ENCODE results near the gene KIF7.

Gene KIF7

DNA sequence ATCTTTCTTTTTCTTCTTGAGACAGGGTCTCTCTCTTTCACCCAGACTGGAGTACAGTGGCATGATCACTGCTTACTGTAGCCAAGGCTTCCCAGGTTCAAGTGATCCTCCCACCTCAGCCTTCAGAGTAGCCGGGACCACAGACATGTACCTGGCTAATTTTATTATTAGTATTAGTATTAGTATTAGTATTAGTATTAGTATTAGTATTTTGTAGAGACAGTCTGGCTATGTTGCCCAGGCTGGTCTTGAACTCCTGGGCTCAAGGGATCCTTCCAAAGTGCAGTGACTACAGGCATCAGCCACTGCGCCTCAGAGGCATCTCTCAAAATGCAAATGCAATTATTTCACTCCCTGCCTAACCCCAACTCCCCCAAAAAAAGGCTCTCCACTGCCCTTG is 1.7 kb downstream of the KIF7 start:
- H3K4me2 ChIP-seq (ENCODE audit: low read length), result no peak overlapping the region
- no peaks in the 10 kb centered on the region for H3K27me3 ChIP-seq (ENCODE audit: control insufficient read depth, insufficient read depth, low read length)
- H3K9me3 ChIP-seq (replicated peaks; ENCODE audit: low read length), result no peaks in the 10 kb centered on the region
- H3K4me3 ChIP-seq (ENCODE audit: low read length), result no peak overlapping the region
- H3K4me1 ChIP-seq (ENCODE audit: control insufficient read depth, insufficient read depth, low read length), result peaks cover 22% of the 10 kb centered on the region
- H3K36me3 ChIP-seq (ENCODE audit: insufficient read depth, low read length), result peaks cover 14% of the 10 kb centered on the region
- no peak overlapping the region for H3K9ac ChIP-seq (ENCODE audit: low read depth, low read length)

DNA sequence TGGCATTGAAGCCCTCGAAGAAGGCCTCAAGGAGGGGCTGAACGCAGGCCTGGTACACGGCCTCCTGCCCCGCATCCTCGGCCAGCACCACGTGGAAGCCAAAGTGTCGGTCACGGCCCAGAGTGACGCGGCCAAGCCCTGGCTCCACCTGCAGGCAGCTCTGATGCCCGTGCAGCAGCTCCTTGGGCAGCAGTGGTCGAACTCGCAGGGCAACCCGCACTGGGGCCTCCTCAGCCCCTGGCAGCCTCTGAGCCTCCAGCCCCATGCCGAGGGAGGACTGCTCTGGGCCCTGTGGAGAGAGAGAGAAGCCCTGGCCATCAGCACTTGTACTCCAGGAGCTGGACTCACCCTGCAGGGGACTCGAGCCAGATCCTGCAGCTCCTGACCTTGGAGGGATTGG is 2.6 kb downstream of the KIF7 start:
- Histone ChIP-seq H3K27me3 (ENCODE audit: control insufficient read depth, insufficient read depth, low read length) (no peaks in the 10 kb centered on the region), H3K36me3 (ENCODE audit: insufficient read depth, low read length) (peaks cover 17% of the 10 kb centered on the region), H3K4me1 (ENCODE audit: control insufficient read depth, insufficient read depth, low read length) (peaks cover 22% of the 10 kb centered on the region), H3K9ac (ENCODE audit: low read depth, low read length) (no peak overlapping the region), H3K4me2 (ENCODE audit: low read length) (no peak overlapping the region), H3K9me3 (replicated peaks; ENCODE audit: low read length) (no peaks in the 10 kb centered on the region), H3K4me3 (ENCODE audit: low read length) (no peak overlapping the region)

DNA sequence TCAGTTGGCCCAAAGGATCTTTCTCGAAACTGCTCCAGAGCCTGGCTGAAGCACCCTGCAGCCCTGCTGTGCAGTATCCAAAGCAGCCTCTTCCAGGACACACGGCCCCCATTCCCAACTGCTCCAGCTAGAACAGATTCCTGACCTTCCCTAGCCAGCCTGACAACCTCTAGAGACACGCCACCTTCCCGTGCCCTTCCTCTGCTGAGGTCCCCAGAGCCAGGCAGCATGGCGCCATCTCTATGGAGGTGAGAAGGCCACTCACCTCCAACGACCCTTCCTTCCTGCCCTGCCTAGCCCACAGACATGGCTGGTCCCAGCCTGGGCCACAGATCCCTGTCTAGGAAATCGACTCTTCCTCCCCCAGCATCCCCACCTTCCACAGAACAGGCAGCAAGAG is 3.1 kb downstream of the KIF7 start:
- Histone ChIP-seq H3K27me3 (ENCODE audit: control insufficient read depth, insufficient read depth, low read length) (no peaks in the 10 kb centered on the region), H3K9me3 (replicated peaks; ENCODE audit: low read length) (no peaks in the 10 kb centered on the region), H3K4me1 (ENCODE audit: control insufficient read depth, insufficient read depth, low read length) (peaks cover 22% of the 10 kb centered on the region), H3K4me3 (ENCODE audit: low read length) (no peak overlapping the region), H3K4me2 (ENCODE audit: low read length) (no peak overlapping the region), H3K9ac (ENCODE audit: low read depth, low read length) (no peak overlapping the region), H3K36me3 (ENCODE audit: insufficient read depth, low read length) (peaks cover 17% of the 10 kb centered on the region)

DNA sequence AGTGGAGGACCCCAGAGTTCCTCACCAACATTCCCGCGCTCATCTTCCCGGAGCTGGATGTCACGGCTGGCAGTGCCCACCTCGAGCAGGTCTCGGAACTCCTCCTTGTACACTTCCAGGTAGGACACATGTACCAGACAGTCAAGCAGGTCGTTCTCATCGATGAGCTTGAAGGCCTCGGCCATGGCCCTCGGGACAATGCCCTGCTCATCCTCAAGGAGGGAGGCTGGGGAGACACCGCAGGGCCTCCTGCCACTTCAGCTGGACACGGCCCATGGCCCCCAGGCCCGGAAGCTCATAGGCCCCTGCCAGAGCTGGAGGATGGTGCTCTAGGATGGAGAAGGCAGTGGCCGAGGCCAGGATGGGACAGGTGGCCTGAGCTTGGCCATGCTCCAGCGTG is 5.6 kb downstream of the KIF7 start:
- no peaks in the 10 kb centered on the region for H3K27me3 ChIP-seq (ENCODE audit: control insufficient read depth, insufficient read depth, low read length)
- H3K9me3 ChIP-seq (replicated peaks; ENCODE audit: low read length), result no peaks in the 10 kb centered on the region
- H3K4me2 ChIP-seq (ENCODE audit: low read length), result no peak overlapping the region
- no peak overlapping the region for H3K9ac ChIP-seq (ENCODE audit: low read depth, low read length)
- peaks cover 29% of the 10 kb centered on the region for H3K36me3 ChIP-seq (ENCODE audit: insufficient read depth, low read length)
- H3K4me3 ChIP-seq (ENCODE audit: low read length), result no peak overlapping the region
- H3K4me1 ChIP-seq (ENCODE audit: control insufficient read depth, insufficient read depth, low read length), result peaks cover 9% of the 10 kb centered on the region

DNA sequence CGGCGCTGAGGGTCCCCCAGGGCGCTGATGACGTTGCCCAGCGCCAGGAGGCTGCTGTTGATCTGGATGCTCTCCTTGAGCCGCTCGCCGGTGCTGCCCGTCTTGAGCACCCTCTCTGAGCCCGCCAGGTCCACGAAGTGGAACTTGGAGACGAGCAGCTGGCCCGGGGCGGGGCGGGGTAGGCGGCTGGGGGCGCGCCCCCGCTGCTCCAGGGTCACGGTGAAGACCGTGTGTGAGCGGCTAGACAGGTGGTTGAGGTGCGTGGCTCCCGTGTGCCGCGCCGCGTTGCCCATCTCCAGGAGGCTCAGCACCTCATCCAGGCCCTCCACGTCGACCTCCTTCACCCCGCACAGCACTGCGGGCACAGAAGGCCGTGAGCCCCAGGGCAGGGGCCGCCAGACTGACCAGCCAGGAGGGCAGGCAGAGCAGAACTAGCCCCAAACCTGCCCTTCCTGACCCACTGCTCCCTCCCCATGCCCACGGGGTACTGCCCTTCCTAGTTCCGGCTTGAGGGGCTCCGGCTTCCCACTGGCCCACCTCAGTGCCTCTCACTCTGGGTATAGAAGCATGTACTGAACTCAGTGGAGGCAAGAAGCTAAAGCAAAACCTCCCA is 6.1 kb downstream of the KIF7 start:
- Histone ChIP-seq H3K4me1 (ENCODE audit: control insufficient read depth, insufficient read depth, low read length) (peaks cover 5% of the 10 kb centered on the region), H3K9ac (ENCODE audit: low read depth, low read length) (no peak overlapping the region), H3K36me3 (ENCODE audit: insufficient read depth, low read length) (peaks cover 31% of the 10 kb centered on the region), H3K9me3 (replicated peaks; ENCODE audit: low read length) (no peaks in the 10 kb centered on the region), H3K4me3 (ENCODE audit: low read length) (no peak overlapping the region), H3K27me3 (ENCODE audit: control insufficient read depth, insufficient read depth, low read length) (no peaks in the 10 kb centered on the region), H3K4me2 (ENCODE audit: low read length) (no peak overlapping the region)

DNA sequence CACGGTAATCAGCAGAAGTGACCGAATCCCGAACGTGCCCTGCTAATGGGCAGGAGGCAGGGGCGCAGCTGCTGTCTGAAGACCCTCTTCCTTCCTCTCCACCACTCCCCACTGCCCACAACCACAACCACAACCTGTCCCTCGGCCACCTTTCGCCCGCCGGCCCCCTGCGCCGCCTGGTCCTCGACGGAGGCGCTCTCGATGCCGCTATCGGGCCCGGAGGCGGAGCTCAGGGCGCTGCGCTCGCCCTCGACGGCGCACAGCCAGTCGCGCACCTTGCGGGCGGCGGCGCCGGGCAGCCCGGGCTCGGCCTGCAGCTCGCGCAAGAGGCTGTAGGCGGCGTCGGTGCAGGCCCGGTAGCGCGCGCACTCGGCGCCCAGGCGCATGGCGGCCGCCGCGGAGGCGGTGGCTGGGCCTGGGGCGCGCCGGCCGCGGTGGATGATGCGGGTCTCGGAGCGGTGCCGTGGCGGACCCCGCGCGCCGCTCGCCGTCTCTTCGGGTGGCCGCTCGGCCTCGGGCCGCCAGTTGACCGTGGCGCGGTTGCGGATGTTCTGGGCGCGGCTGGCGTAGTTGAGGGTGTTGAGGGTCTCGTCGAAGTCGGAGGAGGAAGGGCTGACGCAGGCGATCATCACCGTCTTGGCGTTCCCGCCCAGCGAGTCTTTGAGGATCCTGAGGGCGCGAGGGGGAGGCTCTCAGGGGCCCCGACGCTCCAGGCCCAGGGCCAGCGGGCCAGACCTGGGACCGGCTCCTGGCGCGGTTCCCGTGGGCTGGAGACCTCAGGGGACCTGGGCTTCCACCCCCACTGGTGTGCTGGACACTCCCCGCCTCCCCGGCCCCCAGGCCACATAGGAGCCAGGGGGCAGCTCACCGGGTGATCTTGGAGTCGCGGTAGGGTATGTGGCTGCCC is 6.9 kb downstream of the KIF7 start:
- Histone ChIP-seq H3K9me3 (replicated peaks; ENCODE audit: low read length) (no peaks in the 10 kb centered on the region), H3K27me3 (ENCODE audit: control insufficient read depth, insufficient read depth, low read length) (no peaks in the 10 kb centered on the region), H3K4me1 (ENCODE audit: control insufficient read depth, insufficient read depth, low read length) (peaks cover under 1% of the 10 kb centered on the region), H3K4me2 (ENCODE audit: low read length) (no peak overlapping the region), H3K36me3 (ENCODE audit: insufficient read depth, low read length) (peaks cover 33% of the 10 kb centered on the region), H3K9ac (ENCODE audit: low read depth, low read length) (no peak overlapping the region), H3K4me3 (ENCODE audit: low read length) (no peak overlapping the region)

DNA sequence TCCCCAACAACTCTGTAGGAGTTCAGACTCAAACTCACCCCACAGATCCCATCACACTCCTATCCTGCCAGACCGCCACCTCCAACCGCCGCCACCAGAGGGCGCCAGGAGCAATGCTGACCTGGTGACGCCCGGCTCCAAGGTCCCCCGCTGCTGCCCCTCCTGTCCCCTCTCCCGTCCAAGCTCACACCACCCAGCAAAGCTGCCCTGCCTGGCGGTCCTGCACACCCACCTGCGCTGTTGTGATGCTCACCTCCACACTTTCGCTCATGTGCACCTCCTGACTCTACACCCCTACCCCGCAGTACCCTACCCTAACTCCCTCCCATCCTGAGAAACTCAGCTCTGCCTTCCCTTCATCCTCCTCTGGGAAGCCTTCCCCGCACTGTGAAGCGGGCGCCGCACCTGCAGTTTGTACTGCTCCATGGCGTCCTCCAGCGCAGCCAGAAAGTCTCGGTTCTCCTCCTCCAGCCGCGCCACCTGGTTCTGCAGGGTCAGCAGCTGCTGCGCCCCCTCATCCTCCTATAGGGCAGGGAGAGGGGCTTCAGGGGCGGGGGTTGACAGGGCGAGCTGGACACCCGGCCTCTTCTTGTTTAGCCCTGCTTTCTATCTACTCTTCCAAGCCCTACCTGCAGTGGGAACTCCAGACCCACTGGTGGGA is 7.9 kb downstream of the KIF7 start:
- H3K4me1 ChIP-seq (ENCODE audit: control insufficient read depth, insufficient read depth, low read length), result no peaks in the 10 kb centered on the region
- H3K9ac ChIP-seq (ENCODE audit: low read depth, low read length), result no peak overlapping the region
- no peaks in the 10 kb centered on the region for H3K9me3 ChIP-seq (replicated peaks; ENCODE audit: low read length)
- no peak overlapping the region for H3K4me2 ChIP-seq (ENCODE audit: low read length)
- no peak overlapping the region for H3K4me3 ChIP-seq (ENCODE audit: low read length)
- peaks cover 40% of the 10 kb centered on the region for H3K36me3 ChIP-seq (ENCODE audit: insufficient read depth, low read length)
- H3K27me3 ChIP-seq (ENCODE audit: control insufficient read depth, insufficient read depth, low read length), result no peaks in the 10 kb centered on the region

DNA sequence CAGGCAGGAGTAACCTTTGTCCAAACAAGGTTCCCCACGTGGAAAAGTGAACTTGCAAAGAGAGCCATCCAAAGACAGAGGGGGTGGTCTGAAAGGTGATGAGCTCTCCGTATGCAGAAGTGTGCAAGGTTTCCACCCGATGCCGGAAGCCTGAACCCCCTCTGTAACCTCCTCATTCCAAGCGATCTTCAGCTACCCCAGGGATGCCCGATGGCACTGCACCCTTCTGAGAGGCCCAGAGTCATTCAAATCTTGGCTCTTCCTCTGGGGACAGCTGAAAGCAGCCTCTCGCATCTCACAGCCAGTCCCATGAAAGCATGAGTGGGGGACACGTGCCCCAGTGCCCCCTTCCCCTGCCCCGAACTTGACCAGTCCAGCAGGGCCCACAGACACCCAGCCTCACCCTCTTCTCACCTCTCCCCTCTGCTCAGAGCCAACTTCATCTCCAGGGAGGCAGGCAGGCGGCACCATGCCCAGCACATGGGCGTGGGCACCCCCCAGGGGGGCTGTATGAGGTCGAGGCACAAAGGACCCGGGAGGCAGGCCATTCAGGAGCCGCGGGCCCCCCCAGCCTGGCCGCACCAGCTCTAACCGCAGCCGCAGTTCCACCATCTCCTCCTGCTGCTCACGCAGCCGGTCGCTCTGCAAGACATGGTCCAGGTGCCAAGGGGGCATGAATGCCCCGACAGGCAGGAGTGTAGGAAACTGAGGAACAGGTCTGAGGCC is 8.7 kb downstream of the KIF7 start:
- Histone ChIP-seq H3K9me3 (replicated peaks; ENCODE audit: low read length) (no peaks in the 10 kb centered on the region), H3K4me1 (ENCODE audit: control insufficient read depth, insufficient read depth, low read length) (no peaks in the 10 kb centered on the region), H3K27me3 (ENCODE audit: control insufficient read depth, insufficient read depth, low read length) (no peaks in the 10 kb centered on the region), H3K4me3 (ENCODE audit: low read length) (no peak overlapping the region), H3K9ac (ENCODE audit: low read depth, low read length) (no peak overlapping the region), H3K4me2 (ENCODE audit: low read length) (no peak overlapping the region), H3K36me3 (ENCODE audit: insufficient read depth, low read length) (peaks cover 43% of the 10 kb centered on the region)

DNA sequence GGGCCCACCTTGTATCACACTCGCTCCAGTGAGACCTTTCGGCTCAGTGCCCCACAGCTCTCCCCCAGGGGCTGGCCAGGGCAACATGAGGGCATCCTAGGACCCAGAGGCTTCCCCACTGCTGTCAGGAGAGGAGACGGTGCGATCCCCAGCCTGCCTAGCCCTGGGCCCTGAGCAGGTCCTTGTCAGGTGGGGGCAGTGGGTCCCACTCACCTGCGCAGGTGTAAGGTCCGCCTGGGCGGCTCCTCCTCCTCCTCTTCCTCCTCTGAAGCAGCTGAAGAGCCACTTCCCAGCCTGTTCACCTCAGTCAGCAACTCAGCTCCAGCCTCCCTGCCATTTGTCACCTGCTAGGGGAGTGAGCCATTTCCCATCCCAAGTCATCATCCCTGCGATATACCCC is 9.6 kb downstream of the KIF7 start:
- H3K4me1 ChIP-seq (ENCODE audit: control insufficient read depth, insufficient read depth, low read length), result no peaks in the 10 kb centered on the region
- H3K9me3 ChIP-seq (replicated peaks; ENCODE audit: low read length), result no peaks in the 10 kb centered on the region
- H3K36me3 ChIP-seq (ENCODE audit: insufficient read depth, low read length), result peaks cover 51% of the 10 kb centered on the region
- H3K27me3 ChIP-seq (ENCODE audit: control insufficient read depth, insufficient read depth, low read length), result no peaks in the 10 kb centered on the region
- no peak overlapping the region for H3K9ac ChIP-seq (ENCODE audit: low read depth, low read length)
- H3K4me2 ChIP-seq (ENCODE audit: low read length), result no peak overlapping the region
- H3K4me3 ChIP-seq (ENCODE audit: low read length), result no peak overlapping the region

DNA sequence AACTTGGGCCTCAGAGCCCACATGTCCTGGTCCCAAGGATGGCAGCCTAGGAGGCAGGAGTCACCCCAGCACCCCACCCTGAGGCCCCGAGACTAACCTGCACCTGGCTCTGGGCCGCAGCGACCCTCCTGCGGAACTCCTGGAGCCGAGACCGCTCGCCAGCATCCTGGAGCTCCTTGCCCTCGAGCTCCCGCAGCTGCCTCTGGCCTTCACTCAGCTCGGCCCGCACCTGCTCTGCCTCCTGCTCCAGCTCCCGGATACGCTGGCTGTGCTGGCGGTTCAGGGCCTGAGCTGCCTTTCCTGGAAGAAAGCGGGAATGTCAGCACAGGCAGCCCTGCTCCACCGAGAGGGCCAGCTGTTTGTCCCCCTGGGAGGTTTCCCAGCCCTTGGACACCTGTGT is 13.2 kb downstream of the KIF7 start:
- no peak overlapping the region for H3K4me3 ChIP-seq (ENCODE audit: low read length)
- H3K9ac ChIP-seq (ENCODE audit: low read depth, low read length), result no peak overlapping the region

DNA sequence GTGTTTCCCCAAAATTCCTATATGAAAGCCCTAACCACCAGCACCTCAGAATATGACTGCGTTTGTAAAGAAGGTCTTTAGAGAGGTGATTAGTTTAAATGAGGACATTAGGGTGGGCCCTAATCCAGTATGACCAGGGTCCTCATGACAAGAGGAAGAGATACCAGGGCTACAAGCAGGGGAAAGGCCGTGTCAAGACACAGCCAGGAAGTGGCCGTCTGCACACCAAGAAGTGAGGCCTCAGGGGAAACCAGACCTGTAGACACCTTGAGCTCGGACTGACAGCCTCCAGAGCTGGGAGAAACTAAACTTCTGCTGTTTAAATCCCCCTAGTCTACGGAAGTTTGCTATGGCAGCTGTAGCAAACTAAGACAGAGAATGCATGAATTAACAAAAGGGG is 14.2 kb downstream of the KIF7 start:
- Histone ChIP-seq H3K9ac (ENCODE audit: low read depth, low read length) (no peak overlapping the region), H3K4me2 (ENCODE audit: low read length) (no peak overlapping the region), H3K9me3 (replicated peaks; ENCODE audit: low read length) (no peaks in the 10 kb centered on the region), H3K4me1 (ENCODE audit: control insufficient read depth, insufficient read depth, low read length) (no peaks in the 10 kb centered on the region), H3K4me3 (ENCODE audit: low read length) (no peak overlapping the region), H3K36me3 (ENCODE audit: insufficient read depth, low read length) (peaks cover 39% of the 10 kb centered on the region), H3K27me3 (ENCODE audit: control insufficient read depth, insufficient read depth, low read length) (no peaks in the 10 kb centered on the region)

More for the DNA sequence above, 13.2 kb downstream of the KIF7 start:
- Histone ChIP-seq H3K4me2 (ENCODE audit: low read length) (no peak overlapping the region), H3K9me3 (replicated peaks; ENCODE audit: low read length) (no peaks in the 10 kb centered on the region), H3K36me3 (ENCODE audit: insufficient read depth, low read length) (peaks cover 43% of the 10 kb centered on the region), H3K4me1 (ENCODE audit: control insufficient read depth, insufficient read depth, low read length) (no peaks in the 10 kb centered on the region), H3K27me3 (ENCODE audit: control insufficient read depth, insufficient read depth, low read length) (no peaks in the 10 kb centered on the region)
